ENCODE results near the gene BCAS3.

GRCh38 chr17:61406971-61407911 lies 729.6 kb downstream of the BCAS3 start:
- TF ChIP-seq CTCF (IDR thresholded peaks at IDR 0.05) (no peak), POLR2A (IDR thresholded peaks at IDR 0.05) (no peak)

Measured in body of pancreas (tissue), 4 donors.